CD4-positive, alpha-beta T cell treated with Interleukin-12 subunit alpha and Interleukin-12 subunit beta, for 1 hour (primary cell): ENCODE data around the gene SRGAP3.

Experiments
- DNase-seq: peaks from one replicate; pipeline ENCODE4 v3.0.0-alpha.2; 2020

SRGAP3 gene

DNA sequence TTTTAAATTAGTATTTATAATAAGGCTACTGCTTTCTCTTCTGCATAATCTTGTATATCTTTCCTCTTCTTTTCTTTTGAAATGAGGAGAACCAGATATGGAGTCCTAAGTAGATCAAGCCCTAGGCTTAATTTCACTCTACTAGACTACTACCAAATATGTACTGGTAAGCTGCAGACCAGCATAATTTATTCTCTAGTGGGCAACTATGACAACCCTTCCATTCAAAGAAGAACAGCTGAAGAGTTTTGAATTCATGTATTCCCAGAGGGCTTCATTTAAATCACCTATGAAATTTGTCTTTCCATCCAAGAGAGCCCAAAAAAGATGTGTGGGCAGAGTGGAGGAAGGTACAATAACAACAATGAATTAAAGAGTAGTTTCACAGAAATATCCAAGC is 296.1 kb downstream of the SRGAP3 start:
- no peak for DNase-seq

DNA sequence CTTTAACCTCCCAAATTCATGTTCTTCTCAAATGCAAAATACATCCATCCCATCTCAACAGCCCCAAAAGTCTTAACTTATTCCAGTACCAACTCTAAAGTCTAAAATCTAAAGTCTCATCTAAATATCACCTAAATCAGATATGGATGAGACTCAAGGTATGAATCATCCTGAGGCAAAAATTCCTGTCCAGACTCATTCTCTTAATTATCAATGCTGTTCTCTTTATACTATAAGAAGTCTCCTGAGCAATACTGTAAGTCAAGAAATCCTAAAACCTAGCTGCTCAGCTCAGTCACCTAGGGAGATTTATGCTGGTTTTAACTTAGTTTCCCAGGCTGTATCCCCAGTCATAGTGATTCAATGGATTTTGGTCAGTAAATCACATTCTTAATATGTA is 297.3 kb downstream of the SRGAP3 start:
- no peak for DNase-seq

DNA sequence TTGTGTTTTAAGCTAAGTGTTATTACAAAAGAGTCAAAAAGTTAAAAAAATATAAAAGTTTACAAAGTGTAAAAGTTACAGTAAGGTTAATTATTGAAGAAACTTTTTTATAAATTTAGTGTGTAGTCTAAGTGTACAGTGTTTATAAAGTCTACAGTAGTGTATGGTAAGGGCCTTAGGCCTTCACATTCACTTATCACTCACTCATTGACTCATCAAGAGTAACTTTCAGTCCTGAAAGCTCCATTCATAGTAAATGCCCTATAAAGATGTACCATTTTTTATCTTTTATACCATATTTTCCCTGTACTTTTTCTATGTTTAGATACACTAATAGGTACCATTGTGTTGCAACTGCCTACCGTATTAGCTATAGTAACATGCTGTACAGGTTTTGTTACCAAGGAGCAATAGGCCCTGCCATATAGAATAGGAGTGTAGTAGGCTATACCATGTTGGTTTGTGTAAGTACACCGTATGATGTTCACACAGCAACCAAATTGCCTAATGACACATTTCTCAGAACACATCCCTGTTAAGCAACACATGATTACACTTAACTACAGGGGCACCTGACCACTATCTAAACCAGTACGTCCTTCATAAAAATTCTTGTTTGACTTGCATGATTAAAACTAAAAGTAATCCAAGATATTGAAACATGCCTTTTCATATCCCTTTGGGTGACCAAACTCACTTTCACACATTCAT is 303.4 kb downstream of the SRGAP3 start:
- no peak for DNase-seq

DNA sequence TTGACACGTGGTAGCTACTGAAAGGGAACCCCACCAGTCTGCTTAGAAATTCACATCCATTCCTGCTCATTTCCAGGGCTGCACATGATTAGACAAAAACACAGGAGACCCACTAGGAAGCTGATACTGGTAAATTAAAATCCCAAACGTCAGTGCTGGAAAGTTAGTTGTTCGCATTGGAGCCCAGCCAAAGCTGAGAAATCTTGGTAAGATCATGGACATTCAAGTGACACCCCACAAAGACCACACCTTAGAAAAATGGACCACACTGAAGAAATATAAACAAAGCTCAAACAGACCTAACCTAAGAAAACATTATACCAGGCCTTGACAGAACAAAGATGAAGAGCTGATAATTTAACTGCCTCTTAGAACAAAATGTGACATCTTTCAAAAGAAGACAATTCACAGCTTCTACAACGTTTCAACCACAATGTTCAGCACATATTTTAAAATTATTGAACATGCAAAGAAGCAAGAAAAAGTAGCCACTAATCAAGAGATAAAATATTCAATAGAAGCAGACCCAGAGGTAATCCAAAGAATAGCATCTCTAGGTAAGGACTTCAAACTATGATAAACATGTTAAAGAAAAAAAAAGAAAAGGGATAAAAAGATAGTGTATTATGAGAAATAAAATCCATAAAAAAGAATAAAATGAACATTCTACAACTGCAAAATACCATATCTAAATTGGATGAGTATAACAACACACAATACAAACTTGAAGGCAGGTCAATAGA is 306.5 kb downstream of the SRGAP3 start:
- DNase-seq = no peak

DNA sequence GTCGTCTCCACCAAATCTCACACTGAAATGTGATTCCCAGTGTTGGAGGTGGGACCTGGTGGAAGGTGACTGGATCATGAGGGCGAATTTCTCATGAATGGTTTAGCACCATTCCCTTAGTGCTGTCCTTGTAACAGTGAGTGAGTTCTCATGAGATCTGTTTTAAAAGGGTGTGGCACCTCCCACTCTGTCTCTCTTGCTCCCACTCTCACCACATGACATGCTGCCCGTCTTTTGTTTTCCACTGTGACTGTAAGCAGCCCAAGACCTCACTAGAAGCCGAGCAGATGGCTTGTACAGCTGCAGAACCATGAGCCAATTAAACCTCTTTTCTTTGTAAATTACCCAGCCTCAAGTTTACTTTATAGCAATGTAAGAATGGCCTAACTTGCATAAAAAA is 307.3 kb downstream of the SRGAP3 start:
- no peak for DNase-seq

DNA sequence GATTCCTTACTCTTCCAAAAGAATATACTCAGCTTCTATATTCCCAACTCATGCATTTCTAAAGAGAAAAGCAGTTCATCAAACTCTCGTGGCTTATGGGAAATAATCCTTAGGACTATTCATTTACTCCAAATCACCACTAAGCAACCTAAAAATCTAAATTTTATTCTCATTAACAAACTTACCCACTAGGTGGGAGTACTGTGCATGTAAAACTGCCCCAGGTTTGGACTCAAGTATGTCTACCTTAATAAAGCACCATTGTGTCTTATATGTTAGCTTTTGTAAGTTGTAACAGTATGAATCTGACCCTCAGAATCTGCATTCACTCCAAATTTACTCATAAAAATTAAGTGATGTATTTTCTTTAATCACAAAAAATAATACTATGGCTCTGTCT is 311.4 kb downstream of the SRGAP3 start:
- DNase-seq = no peak

DNA sequence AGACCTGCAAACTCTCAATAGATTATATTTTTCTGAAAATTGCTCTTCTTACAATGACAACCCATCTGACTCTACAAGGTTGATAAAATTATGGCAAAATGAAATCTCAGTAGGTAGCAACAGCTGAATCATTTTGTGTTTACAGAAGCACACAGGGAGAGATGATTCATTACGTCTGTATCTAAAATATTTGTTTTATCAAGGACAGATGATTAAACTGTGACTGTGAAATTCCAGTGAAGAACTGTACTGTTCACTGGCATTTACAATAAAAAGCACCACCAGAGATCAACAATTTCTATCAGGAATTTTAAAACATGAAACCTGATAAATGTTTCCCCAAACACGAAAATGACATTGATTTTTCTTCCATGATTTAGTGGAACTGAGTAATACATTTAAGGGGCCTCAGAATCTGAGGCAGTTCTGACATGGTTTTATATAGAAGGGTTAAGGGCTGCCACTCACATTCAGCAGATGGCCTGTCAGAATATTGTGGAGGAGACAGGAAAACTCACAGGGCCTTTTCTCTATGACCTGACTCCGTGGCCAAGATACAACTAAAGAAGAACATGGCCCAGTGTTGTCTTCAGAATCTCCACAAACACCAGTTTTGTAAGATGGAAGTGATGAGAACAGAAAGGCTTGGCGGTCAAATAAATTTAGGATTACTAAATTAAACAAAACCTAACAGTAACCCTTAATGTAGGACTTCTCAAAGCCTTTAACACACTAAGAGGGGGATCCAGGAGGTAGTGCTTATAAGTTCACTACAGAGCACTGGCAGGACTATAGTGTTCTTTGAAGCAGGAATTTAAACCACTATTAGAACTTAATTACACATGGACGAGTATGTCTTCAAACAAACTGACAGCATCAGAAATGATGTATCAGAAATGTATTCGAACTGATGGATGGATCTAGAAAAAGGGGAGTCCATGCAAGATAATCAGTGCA is 312.1 kb downstream of the SRGAP3 start:
- DNase-seq = no peak

DNA sequence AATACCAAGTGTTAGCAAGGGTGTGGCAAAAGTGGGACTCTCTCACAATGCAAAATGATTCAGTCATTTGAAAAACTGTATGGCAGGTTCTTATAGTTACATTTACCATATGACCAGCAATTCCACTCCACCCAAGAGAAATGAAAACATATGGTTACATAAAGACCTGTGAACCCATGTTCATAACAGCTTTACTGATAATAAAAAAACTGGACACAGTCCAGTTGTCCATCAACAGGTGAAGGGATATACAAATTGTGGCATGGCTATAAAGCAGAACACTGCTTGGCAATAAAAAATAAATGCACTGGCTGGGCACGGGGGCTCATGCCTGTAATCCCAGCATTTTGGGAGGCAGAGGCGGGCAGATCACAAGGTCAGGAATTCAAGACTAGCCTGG is 316.9 kb downstream of the SRGAP3 start:
- no peak for DNase-seq

DNA sequence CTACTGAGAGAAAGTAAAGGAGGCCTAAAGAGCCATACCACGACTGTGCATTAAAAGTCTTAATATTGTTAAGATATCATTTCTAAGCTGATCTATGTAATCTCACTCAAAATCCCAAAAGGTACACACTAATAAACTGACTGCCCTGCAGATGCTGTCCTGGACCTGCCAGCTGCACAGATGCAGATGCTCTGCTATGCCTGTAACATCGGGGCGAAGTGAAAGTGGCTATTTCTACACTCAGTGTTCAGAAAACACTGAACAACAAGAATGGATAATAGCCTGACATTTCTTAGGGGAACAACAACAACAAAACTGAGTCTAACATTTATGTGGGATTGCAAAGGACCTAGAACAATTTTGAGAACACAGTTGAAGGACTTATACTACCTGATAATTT is 318.1 kb downstream of the SRGAP3 start:
- DNase-seq = no peak
